MG63 (cell line): Measurements from ENCODE around the gene PEX5. TPM values are rescaled to one million over a fixed set of nuclear protein-coding genes. Genes with fewer than 3 reads are reported as not detected.

Experiments used
- DNase-seq: peaks from one replicate; pipeline ENCODE4 v3.0.0-alpha.2; 2020
- H3K27me3 ChIP-seq: fragments of 250-450 bp; sonication (Bioruptor Pico); 2 replicates; pipeline ENCODE4 v1.5.1; 2020; ENCODE audit warnings: mild to moderate bottlenecking, moderate library complexity
- H3K36me3 ChIP-seq: fragments of 250-450 bp; sonication (Bioruptor Pico); 2 replicates; pipeline ENCODE4 v1.5.1; 2020; ENCODE audit warnings: mild to moderate bottlenecking, moderate library complexity
- H3K4me3 ChIP-seq: fragments of 250-450 bp; sonication (Bioruptor Pico); 2 replicates; pipeline ENCODE4 v1.5.1; 2020; ENCODE audit warnings: mild to moderate bottlenecking, moderate library complexity
- H3K9me3 ChIP-seq: fragments of 250-450 bp; sonication (Bioruptor Pico); 2 replicates; pipeline ENCODE4 v1.5.1; 2020; ENCODE audit warnings: mild to moderate bottlenecking, moderate library complexity
- total RNA-seq: library from RNA; depleted of rRNA; stranded (reverse); fragments of >200 nt; shearing (Covaris generic); gene quantifications from 2 replicates; pipeline ENCODE4 v1.2.3, GENCODE V29; 2014; ENCODE audit warnings: low replicate concordance; rRNA removed

Gene PEX5
- 26.8 and 45.6 TPM in 2 replicates for total RNA-seq

- Histone ChIP-seq H3K9me3 (no peaks in the 10 kb centered on the region), H3K4me3 (peak within 1 kb of the TSS; percentile 65), H3K36me3 (peaks cover 24% of the 10 kb centered on the region)
Measured at GRCh38 chr12:7189398-7190267, at the start of gene PEX5. TSS of gene PEX5 (plus strand) at chr12:7189686. CDS start at chr12:7190378, 692 bp downstream.

DNA sequence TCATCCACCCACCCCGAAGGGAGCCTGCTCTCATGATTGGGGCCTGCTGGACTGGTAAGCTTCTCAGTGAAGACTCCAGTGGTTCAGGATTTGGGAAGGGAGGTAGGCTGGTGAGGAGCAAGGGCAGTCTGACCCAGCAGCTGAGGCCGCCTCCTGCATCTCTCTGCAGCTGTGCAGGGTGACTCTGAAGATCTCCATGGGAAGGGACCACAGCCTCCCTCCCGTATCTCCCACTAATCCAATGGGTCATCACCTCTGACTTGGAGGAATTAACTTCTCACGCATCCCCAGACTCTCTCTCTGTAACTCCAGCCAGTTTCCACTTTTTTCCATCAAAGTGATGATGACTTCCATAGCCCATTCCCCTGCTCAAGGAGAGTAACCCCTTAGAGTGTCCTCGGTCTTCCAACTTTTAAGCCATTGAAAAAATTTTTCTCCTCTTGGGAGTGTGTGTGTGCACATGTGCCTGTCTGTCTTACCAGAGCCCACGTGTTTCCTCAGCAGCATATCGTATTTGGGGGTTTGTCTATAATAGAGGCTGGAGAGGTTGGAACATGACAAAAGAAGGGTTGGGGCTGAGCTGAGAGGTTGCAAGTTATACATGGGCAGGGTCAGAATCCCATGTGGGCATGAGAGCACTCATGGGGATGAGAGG is 48.0 kb upstream of the PEX5 start:
- Histone ChIP-seq H3K9me3 (no peaks in the 10 kb centered on the region), H3K4me3 (no peak overlapping the region), H3K27me3 (no peaks in the 10 kb centered on the region), H3K36me3 (no peaks in the 10 kb centered on the region)
- DNase-seq, result no peak

More at GRCh38 chr12:7189398-7190267, at the start of gene PEX5:
- no peaks in the 10 kb centered on the region for H3K27me3 ChIP-seq
- peak; percentile 87 for DNase-seq

GRCh38 chr12:7142056-7142644 is 47.3 kb upstream of the PEX5 start:
- Histone ChIP-seq H3K36me3 (no peaks in the 10 kb centered on the region), H3K4me3 (no peak overlapping the region), H3K27me3 (no peaks in the 10 kb centered on the region), H3K9me3 (no peaks in the 10 kb centered on the region)
- peak; percentile 44 for DNase-seq

DNA sequence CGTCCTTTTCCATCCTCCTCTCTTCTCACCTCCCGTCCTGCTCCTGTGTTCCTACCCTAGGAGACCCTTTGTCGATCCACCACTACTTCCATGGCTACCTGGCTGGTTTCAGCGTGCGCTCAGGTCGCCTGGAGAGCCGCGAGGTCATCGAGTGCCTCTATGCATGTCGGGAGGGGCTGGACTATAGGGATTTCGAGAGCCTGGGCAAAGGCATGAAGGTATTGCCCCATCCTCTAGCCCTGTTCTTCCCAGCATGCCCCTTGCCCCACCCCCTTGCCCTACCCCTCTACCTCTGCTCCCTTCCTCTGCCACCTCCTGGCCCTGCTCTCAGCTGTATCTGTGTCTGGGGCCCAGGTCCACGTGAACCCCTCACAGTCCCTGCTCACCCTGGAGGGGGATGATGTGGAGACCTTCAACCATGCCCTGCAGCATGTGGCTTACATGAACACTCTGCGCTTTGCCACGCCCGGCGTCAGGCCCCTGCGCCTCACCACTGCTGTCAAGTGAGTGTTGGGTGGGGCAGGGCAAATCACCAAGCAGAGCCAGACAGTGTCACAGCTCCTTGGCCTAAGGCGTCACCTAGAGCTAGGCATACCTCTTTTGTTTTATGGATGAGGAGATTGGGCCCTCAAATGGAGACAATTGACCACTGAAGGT is 46.5 kb upstream of the PEX5 start:
- DNase-seq, result no peak
- Histone ChIP-seq H3K27me3 (no peaks in the 10 kb centered on the region), H3K36me3 (no peaks in the 10 kb centered on the region), H3K4me3 (no peak overlapping the region), H3K9me3 (no peaks in the 10 kb centered on the region)

- Histone ChIP-seq H3K36me3 (no peaks in the 10 kb centered on the region), H3K9me3 (no peaks in the 10 kb centered on the region), H3K4me3 (no peak overlapping the region), H3K27me3 (no peaks in the 10 kb centered on the region)
- no peak for DNase-seq
Measured at GRCh38 chr12:7143564-7143963, 45.9 kb upstream of the PEX5 start.

DNA sequence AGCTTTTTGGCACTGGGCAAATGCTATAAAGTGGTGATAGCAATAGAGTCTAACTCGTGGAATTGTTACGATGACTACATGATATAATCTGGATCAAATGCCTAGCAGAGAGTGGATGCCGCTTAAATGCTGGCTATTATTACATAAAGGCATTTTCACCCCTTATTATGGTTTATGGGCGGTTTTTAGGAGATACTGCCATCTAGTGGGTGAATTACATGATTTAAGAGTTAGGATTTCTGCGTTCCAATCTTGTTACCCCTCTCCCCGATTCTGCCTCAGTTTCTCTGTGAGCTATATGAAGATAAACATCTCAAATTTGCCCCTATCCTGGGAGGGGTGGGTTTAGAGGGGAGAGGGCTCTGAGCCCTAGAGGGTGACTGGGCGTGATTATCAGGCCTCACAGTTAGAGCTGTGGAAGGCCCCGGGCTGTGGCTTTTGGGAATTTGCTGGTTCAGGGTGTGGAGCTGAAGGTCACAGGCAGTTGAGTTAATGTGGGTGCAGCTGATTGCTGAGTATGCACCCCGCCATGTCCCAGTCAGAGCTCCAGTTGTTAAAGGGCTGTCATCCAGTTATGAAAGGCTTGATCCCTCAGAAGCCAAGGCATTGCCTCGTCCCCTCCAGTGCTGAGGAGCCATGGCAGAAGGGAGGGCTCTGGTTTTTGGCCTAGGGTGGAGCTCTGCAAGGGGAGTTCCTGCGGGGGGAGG is 44.9 kb upstream of the PEX5 start:
- no peaks in the 10 kb centered on the region for H3K9me3 ChIP-seq
- DNase-seq, result no peak
- no peak overlapping the region for H3K4me3 ChIP-seq
- no peaks in the 10 kb centered on the region for H3K27me3 ChIP-seq
- no peaks in the 10 kb centered on the region for H3K36me3 ChIP-seq

DNA sequence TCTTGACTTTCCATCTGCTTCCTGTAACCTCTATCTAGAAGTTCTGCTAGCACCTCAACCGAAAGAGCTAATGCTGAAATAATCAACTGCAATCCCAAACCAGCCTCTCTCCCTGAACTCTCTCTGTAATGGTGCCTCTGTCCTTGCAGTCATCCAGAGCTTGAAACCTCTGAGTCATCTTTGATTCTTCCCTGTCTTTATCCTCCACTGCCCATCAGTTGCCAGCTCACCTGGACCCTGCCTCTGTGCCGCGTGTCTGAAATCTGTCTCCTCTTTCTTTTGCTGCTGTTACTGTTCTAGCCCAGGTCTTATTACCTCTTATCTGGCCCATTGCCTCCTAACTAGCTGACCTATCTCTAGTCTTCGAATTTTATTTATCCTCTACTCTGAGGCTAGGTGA is 43.8 kb upstream of the PEX5 start:
- Histone ChIP-seq H3K9me3 (no peaks in the 10 kb centered on the region), H3K4me3 (no peak overlapping the region), H3K27me3 (no peaks in the 10 kb centered on the region), H3K36me3 (no peaks in the 10 kb centered on the region)
- no peak for DNase-seq

GRCh38 chr12:7146228-7146627 is 43.3 kb upstream of the PEX5 start:
- Histone ChIP-seq H3K27me3 (no peaks in the 10 kb centered on the region), H3K36me3 (no peaks in the 10 kb centered on the region), H3K4me3 (no peak overlapping the region), H3K9me3 (no peaks in the 10 kb centered on the region)
- DNase-seq, result no peak

GRCh38 chr12:7146906-7147305 is 42.6 kb upstream of the PEX5 start:
- Histone ChIP-seq H3K36me3 (no peaks in the 10 kb centered on the region), H3K4me3 (no peak overlapping the region), H3K27me3 (no peaks in the 10 kb centered on the region), H3K9me3 (no peaks in the 10 kb centered on the region)
- no peak for DNase-seq

DNA sequence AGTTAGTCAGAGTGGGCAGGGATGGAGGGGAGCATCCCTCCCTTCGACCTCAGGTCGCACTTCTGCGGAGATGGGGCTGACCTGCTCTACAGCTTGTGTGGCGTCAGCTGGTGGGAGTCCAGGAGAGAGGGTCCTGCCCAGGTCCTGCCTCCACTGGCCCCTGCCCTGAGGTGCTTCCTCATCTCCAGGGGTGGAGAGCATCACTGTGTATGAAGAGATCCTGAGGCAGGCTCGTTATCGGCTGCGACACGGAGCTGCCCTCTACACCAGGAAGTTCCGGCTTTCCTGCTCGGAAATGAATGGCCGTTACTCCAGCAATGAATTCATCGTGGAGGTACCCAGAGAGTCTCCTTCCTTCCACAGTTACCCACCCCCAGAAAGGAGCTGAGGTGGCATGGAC is 39.1 kb upstream of the PEX5 start:
- H3K4me3 ChIP-seq, result no peak overlapping the region
- no peak for DNase-seq
- no peaks in the 10 kb centered on the region for H3K27me3 ChIP-seq
- no peaks in the 10 kb centered on the region for H3K9me3 ChIP-seq
- H3K36me3 ChIP-seq, result no peaks in the 10 kb centered on the region

- no peaks in the 10 kb centered on the region for H3K36me3 ChIP-seq
- H3K9me3 ChIP-seq, result no peaks in the 10 kb centered on the region
- H3K27me3 ChIP-seq, result no peaks in the 10 kb centered on the region
- no peak for DNase-seq
- H3K4me3 ChIP-seq, result no peak overlapping the region
Measured at GRCh38 chr12:7150841-7151240, 38.6 kb upstream of the PEX5 start.

GRCh38 chr12:7151532-7151931 is 38.0 kb upstream of the PEX5 start:
- H3K36me3 ChIP-seq, result no peaks in the 10 kb centered on the region
- DNase-seq, result no peak
- no peaks in the 10 kb centered on the region for H3K27me3 ChIP-seq
- no peaks in the 10 kb centered on the region for H3K9me3 ChIP-seq
- H3K4me3 ChIP-seq, result no peak overlapping the region

- Histone ChIP-seq H3K36me3 (no peaks in the 10 kb centered on the region), H3K27me3 (no peaks in the 10 kb centered on the region), H3K9me3 (no peaks in the 10 kb centered on the region), H3K4me3 (no peak overlapping the region)
- no peak for DNase-seq
Measured at GRCh38 chr12:7152818-7153217, 36.7 kb upstream of the PEX5 start.

DNA sequence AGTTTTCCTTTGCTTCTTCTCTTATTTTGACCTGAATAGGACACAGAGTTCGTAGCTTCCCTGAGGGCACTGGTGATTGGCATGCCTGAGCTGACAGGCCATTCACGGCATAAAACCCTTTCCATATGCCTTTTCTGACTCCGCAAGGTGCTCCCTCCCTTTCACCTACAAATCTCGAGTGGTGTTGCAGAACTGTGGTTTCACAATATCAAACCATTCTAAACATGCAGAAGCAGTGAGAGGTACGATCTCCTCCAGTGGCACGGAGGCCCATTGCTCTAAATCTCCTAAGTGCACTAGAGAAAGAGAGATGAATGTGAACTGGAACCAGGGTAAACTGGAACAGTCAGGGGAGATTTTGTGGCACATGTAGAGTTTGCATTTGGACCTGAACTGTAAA is 35.4 kb upstream of the PEX5 start:
- DNase-seq, result no peak
- Histone ChIP-seq H3K4me3 (no peak overlapping the region), H3K27me3 (no peaks in the 10 kb centered on the region), H3K9me3 (no peaks in the 10 kb centered on the region), H3K36me3 (no peaks in the 10 kb centered on the region)

DNA sequence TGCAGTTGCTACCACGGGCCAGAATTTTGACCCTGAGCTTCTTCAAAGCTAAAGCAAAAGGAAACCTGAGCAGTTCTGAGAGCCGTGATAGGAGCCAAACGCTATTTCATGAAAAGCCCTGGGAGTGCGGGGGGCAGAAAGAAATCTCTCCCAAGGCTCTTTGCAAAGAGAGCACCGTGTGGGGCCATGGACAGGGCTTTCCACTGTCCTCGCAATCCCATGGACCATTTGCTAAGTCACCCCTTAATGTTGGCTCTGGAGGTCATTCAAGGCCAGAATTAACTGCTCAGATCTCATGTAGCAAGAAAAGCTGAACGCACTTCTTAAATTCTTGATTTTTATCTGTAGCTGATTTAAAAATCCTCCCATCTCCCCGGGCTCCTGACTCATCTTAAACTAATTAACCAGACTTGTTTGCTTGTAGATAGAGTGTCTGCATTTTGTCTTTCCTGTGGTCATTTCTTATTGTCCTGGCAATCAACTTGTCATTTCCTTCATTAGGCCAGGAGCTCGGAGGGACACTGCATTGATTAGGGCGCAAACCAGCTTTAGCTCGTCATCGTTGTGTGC is 34.5 kb upstream of the PEX5 start:
- H3K4me3 ChIP-seq, result no peak overlapping the region
- no peak for DNase-seq
- H3K9me3 ChIP-seq, result no peaks in the 10 kb centered on the region
- no peaks in the 10 kb centered on the region for H3K36me3 ChIP-seq
- no peaks in the 10 kb centered on the region for H3K27me3 ChIP-seq

GRCh38 chr12:7155471-7156034 is 33.9 kb upstream of the PEX5 start:
- no peaks in the 10 kb centered on the region for H3K27me3 ChIP-seq
- no peak for DNase-seq
- H3K9me3 ChIP-seq, result no peaks in the 10 kb centered on the region
- no peak overlapping the region for H3K4me3 ChIP-seq
- H3K36me3 ChIP-seq, result no peaks in the 10 kb centered on the region
